HG02763 (cell line): ENCODE measurements around the gene CASP8.

Experiments used
- ATAC-seq: cut with Tn5 transposase; IDR thresholded peaks from one replicate; pipeline ENCODE4 v1.9.1; 2021; ENCODE audit warnings: mild to moderate bottlenecking, moderate library complexity; ENCODE audit not compliant: unreplicated experiment

The CASP8 gene

GRCh38 chr2:201322772-201323171, 62.4 kb downstream of the CASP8 start:
- ATAC-seq: no peak

- no peak for ATAC-seq
Observed at GRCh38 chr2:201327678-201328077, 67.3 kb downstream of the CASP8 start.

- ATAC-seq: no peak
Observed at GRCh38 chr2:201329409-201329808, 69.1 kb downstream of the CASP8 start.
